Muscle layer of duodenum (tissue), 2 donors: ENCODE results near the gene IGSF6.
"Not testable (repeated sequence)": the region's sequence is repeated elsewhere in the genome, so short reads cannot be mapped to it uniquely, and the experiment has no call there.

ENCODE experiments used
- H3K27ac ChIP-seq: one replicate; pipeline ENCODE4 v1.7.0; 2013; ENCODE audit warnings: mild to moderate bottlenecking, low read length
- H3K27me3 ChIP-seq: one replicate; pipeline ENCODE4 v1.7.0; 2013; ENCODE audit warnings: low read depth, mild to moderate bottlenecking, control low read depth, low read length
- H3K36me3 ChIP-seq, 2 donors: one replicate each; pipeline ENCODE4 v1.7.0; 2013; ENCODE audit warnings: low read length in 2 of 2, control low read depth in 1 of 2, mild to moderate bottlenecking in 1 of 2; ENCODE audit not compliant: insufficient read depth in 2 of 2, control insufficient read depth in 1 of 2
- H3K4me1 ChIP-seq, 2 donors: one replicate each; pipeline ENCODE4 v1.7.0; 2013; ENCODE audit warnings: low read length in 2 of 2, mild to moderate bottlenecking in 2 of 2, control low read depth in 1 of 2, moderate library complexity in 1 of 2; ENCODE audit not compliant: insufficient read depth in 2 of 2, control insufficient read depth in 1 of 2
- H3K4me3 ChIP-seq, 2 donors: one replicate each; pipeline ENCODE4 v1.7.0; 2013; ENCODE audit warnings: low read length in 2 of 2, low read depth in 1 of 2, mild to moderate bottlenecking in 1 of 2
- H3K9me3 ChIP-seq, 2 donors: one replicate each; pipeline ENCODE4 v1.7.0; 2013; ENCODE audit warnings: low read length in 2 of 2, control low read depth in 1 of 2, mild to moderate bottlenecking in 1 of 2; ENCODE audit not compliant: control insufficient read depth in 1 of 2
- donor health status: healthy.

Gene IGSF6

DNA sequence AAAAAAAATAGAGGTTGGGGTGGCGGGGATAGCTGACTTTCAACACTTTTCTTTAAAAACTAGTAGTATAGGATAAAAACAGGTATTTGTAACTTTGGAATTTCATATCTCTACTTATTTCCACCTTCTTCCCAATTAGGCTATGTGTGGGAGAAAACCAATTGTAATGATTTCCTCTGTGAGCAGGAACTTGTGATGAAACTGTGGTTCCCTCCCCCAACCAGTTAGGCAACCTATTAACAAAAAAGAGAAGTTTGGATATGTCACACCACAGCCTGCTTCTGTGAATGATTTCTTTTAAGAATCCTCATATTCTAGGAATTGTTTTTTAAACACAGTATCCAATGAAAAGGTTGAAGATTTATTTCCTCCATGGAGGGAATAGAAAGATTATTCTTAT lies 1.9 kb downstream of the IGSF6 start:
- H3K4me1 ChIP-seq, result peaks cover 10 to 19% of the 10 kb centered on the region in 2 donors
- H3K27ac ChIP-seq, result no peak overlapping the region
- no peaks in the 10 kb centered on the region for H3K27me3 ChIP-seq
- H3K36me3 ChIP-seq, result peaks cover 0 to 3% of the 10 kb centered on the region in 2 donors
- no peak overlapping the region for H3K4me3 ChIP-seq
- no peaks in the 10 kb centered on the region for H3K9me3 ChIP-seq

DNA sequence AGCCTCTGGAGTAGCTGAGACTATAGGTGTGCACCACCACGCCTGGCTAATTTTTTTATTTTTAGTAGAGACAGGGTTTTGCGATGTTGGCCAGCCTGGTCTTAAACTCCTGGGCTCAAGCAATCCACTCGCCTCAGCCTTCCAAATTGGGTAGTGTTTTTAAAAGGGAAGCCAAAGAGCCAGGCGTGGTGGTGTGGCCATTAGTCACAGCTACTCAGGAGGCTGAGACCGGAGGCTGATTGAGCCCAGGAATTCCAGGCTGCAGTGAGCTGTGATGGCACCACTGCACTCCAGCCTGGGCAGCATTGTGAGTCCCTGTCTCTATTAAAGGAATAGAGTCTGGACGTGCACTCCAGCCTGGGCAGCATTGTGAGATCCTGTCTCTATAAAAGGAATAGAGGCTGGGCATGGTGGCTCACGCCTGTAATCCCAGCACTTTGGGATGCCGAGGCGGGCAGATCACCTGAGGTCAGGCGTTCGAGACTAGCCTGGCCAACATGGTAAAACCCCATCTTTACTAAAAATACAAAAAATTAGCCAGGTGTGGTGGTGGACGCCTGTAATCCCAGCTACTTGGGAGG lies 2.5 kb downstream of the IGSF6 start:
- H3K4me1 ChIP-seq, result peaks cover 10 to 19% of the 10 kb centered on the region in 2 donors
- H3K9me3 ChIP-seq, H3K4me3 ChIP-seq: not testable (repeated sequence)

DNA sequence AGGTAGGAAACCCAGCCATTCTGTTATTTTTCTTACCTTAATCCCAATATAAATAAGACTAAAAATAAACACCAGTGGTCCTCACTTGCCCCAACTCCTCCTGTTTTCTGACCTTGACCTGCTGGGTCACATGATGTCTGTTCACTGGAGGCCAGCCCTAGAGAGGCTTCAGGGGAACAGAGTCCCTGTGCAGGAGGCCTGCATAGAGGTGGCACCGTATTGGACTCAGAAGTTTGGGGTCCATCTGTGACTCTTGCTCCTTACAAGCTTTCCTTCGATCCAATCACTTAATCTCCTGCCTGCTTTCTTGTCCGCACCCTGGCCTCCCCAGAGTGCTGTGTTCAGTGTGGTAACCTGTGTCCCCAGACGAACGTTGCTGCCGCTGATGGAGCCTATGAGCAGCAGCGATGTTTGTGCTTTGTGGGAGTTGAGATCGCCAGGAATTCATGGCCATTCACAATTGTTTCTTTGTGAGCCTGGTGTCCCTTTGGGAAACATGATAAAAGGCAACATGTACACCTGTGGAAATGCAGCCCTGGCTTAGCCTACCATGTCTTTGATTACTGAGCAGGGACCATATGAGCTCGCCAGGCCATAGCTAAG lies 4.7 kb downstream of the IGSF6 start:
- peaks cover 0 to 3% of the 10 kb centered on the region in 2 donors for H3K36me3 ChIP-seq
- no peak overlapping the region for H3K4me3 ChIP-seq
- no peaks in the 10 kb centered on the region for H3K27me3 ChIP-seq
- no peak overlapping the region for H3K27ac ChIP-seq
- H3K4me1 ChIP-seq, result peaks cover 10 to 16% of the 10 kb centered on the region in 2 donors
- no peaks in the 10 kb centered on the region for H3K9me3 ChIP-seq

More for the DNA sequence above, 2.5 kb downstream of the IGSF6 start:
- H3K27me3 ChIP-seq, H3K27ac ChIP-seq, H3K36me3 ChIP-seq: not testable (repeated sequence)

DNA sequence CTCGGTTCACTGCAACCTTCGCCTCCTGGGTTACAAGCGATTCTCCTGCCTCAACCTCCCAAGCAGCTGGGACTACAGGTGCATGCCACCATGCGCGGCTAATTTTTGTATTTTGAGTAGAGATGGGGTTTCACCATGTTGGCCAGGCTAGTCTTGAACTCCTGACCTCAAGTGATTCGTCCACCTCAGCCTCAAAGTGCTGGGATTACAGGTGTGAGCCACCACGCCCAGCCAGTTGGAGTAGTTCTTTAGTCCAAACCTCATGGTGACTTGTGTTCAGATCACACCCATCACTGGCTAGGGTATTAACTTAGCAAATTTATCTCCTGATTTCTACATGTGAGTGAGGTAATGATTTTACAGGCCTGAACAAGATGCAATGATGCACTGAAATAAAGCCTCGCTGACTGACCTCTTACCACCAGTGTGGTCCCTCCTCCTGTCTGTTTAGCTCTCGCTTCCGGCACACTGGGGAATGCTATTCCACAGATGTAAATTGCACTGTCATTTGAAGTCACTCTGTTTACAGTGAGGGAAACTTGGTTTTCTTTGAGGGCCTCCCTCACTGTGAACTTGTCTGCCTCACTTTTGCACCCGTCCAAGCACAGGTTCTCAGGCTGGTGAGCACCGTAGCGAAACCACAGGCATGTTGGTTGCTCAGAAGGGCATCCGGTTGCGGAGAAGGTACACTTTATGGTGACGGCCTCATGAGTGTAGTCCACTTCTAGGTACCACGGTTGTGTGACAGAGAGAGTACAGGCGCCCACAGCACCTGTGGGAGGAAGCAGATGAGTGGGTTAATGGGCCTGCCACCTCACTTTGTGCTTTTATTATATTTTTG lies 5.5 kb downstream of the IGSF6 start:
- Histone ChIP-seq H3K36me3 (peaks cover 0 to 3% of the 10 kb centered on the region in 2 donors), H3K27me3 (no peaks in the 10 kb centered on the region), H3K4me1 (peaks cover 10 to 16% of the 10 kb centered on the region in 2 donors), H3K4me3 (no peak overlapping the region), H3K27ac (no peak overlapping the region), H3K9me3 (no peaks in the 10 kb centered on the region)

DNA sequence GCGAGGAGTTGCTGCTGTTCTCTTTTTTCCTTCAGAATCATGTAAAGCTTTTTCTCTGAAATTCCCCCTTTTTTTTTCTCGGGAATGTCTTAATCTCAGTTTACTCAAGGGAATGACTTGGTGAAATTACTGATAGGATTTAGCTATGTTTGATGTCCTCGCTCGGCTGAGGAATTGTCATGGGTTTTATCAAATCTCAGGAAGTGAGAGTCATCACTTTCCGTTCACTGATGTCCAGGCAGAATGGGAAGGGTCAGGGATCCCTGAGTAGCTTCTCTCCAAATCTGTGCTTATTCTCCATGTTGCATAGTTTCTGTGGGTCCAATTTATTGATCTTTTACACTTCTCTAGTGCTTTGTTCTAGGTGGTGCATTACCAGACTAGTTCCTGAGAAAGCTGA lies 6.3 kb downstream of the IGSF6 start:
- Histone ChIP-seq H3K27ac (peak overlapping the region; percentile 83), H3K4me1 (peaks cover 10 to 16% of the 10 kb centered on the region in 2 donors), H3K4me3 (peak overlapping the region; percentile 6 to 43), H3K27me3 (no peaks in the 10 kb centered on the region), H3K9me3 (no peaks in the 10 kb centered on the region), H3K36me3 (peaks cover 0 to 3% of the 10 kb centered on the region in 2 donors)

DNA sequence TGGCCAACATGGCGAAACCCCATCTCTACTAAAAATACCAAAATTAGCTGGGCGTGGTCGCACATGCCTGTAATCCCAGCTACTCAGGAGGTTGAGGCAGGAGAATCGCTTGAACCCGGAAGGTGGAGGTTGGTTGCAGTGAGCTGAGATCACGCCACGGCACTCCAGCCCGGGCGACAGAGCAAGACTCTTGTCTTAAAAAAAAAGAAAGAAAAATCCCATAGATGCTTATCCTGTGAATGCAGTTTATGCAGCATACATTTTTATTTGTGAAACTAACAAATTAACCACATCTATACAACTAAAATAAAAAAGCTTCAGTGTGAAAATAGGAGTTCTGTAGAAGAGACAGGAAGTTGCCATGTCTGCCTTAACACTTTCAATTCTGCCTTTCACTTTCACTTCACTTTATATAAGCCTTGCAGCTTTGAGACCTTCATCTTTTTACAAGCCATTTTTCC lies 7.1 kb downstream of the IGSF6 start:
- H3K27ac ChIP-seq, result peak overlapping the region; percentile 83
- H3K4me3 ChIP-seq, result peak overlapping the region; percentile 43 to 46

DNA sequence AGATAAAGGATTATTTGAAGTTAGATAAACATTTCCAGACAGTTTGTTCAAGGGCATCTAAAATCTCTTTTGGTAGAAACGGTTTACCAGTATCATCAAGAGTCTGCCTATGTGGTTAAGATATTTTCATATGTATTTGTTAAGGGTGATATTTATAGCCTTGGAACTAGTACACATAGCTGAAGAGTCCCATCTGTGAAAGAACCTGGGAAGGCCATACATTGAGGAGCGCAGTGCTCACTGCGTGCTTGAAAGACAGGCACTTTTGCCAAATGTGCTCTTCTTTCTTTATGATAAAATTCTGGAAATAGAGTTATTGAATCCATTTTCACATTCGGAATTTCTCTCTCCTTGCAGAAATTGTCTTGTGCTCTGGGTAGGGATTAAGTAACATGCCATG lies 7.7 kb downstream of the IGSF6 start:
- H3K27me3 ChIP-seq, result no peaks in the 10 kb centered on the region
- H3K27ac ChIP-seq, result no peak overlapping the region
- H3K36me3 ChIP-seq, result peaks cover 0 to 3% of the 10 kb centered on the region in 2 donors
- H3K4me1 ChIP-seq, result peaks cover 10 to 16% of the 10 kb centered on the region in 2 donors
- no peaks in the 10 kb centered on the region for H3K9me3 ChIP-seq
- peak overlapping the region; percentile 43 to 46 for H3K4me3 ChIP-seq

More for the DNA sequence above, 7.1 kb downstream of the IGSF6 start:
- H3K27me3 ChIP-seq, result no peaks in the 10 kb centered on the region
- H3K4me1 ChIP-seq, result peaks cover 10 to 16% of the 10 kb centered on the region in 2 donors
- H3K9me3 ChIP-seq, result no peaks in the 10 kb centered on the region
- peaks cover 0 to 3% of the 10 kb centered on the region in 2 donors for H3K36me3 ChIP-seq

DNA sequence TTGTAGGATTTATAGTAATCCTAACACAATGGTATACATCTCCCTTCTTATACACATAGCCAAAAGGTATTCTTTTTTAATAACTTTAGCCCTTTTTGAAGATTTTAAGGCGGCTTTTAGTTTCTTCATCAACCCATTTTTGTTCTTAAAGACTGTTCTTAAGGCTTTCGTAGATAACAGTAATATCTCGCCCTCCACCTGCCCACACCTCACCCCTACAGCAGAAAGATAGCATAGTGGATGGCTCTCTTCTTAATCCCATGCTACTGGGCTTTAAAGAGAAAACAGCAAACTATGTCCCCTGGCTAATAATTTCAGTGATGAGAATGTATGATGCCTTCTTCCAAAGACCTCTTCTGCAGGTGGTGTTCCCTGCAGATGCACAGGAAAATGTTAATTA lies 8.6 kb downstream of the IGSF6 start:
- Histone ChIP-seq H3K36me3 (peaks cover 0 to 3% of the 10 kb centered on the region in 2 donors), H3K4me3 (no peak overlapping the region), H3K27ac (no peak overlapping the region), H3K27me3 (no peaks in the 10 kb centered on the region), H3K4me1 (peaks cover 10 to 16% of the 10 kb centered on the region in 2 donors), H3K9me3 (no peaks in the 10 kb centered on the region)

DNA sequence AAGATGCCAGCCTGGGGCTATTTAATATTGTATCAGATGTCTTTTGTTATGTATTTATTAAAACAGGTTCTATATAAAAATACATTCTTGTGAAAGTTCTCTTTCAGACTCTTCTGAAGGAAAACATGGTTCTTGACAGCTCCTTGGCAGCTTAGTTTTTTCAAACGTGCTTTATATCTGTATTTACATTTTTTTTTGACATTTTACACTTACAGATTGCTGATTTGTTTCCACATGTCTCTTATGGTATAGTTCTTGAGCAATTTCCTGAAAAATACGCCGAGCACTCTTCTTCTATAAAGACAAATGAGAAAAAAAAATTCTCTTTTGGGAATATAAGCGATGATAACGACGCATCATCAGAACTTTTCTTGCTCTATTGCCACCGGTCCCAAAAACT lies 9.5 kb downstream of the IGSF6 start:
- Histone ChIP-seq H3K9me3 (no peaks in the 10 kb centered on the region), H3K27ac (no peak overlapping the region)

DNA sequence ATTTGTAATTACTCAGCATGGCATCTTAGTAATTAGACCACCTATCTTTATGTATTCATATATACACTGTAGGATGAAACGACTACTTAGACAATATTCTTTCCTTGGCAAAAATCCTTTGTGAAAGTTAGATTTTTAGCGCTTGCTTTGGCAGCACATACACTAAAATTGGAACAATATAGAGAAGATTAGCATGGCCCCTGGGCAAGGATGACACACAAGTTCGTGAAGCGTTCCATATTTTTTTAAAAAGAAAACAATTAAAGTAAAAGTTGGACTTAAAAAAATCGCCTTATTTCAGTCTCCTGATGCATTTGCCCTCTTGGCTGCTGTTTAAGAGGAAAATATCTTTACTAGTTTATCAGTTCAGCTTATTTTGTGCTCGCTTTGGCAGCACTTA lies 10.5 kb downstream of the IGSF6 start:
- Histone ChIP-seq H3K36me3 (no peaks in the 10 kb centered on the region), H3K4me1 (peaks cover 6 to 10% of the 10 kb centered on the region in 2 donors)

More for the DNA sequence above, 9.5 kb downstream of the IGSF6 start:
- H3K36me3 ChIP-seq, result peaks cover 0 to 3% of the 10 kb centered on the region in 2 donors
- peaks cover 10 to 16% of the 10 kb centered on the region in 2 donors for H3K4me1 ChIP-seq
- H3K4me3 ChIP-seq, result no peak overlapping the region
- H3K27me3 ChIP-seq, result no peaks in the 10 kb centered on the region

DNA sequence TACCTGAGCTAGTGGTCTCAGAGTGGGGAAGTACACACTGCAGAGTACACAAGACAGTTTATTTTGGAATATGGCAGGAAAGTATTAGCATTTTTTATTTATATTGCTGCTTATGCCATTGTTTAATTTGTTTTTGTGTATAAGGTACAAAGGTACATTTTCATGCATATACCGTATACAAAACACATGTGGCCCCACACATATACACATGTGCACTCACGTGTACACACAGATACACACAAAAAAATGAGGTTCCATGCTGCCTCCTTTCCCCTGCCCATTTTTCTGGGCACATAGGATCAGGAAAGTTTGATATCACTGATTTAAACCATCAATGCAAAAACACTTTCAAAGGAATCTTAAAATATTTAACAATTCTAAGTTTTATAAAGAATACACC lies 12.9 kb downstream of the IGSF6 start:
- Histone ChIP-seq H3K27me3 (no peaks in the 10 kb centered on the region), H3K4me1 (peaks cover 0 to 5% of the 10 kb centered on the region in 2 donors), H3K27ac (no peak overlapping the region), H3K9me3 (no peaks in the 10 kb centered on the region), H3K36me3 (peaks cover 0 to 3% of the 10 kb centered on the region in 2 donors), H3K4me3 (no peak overlapping the region)

More for the DNA sequence above, 10.5 kb downstream of the IGSF6 start:
- no peaks in the 10 kb centered on the region for H3K9me3 ChIP-seq
- H3K27ac ChIP-seq, result no peak overlapping the region
- no peaks in the 10 kb centered on the region for H3K27me3 ChIP-seq
- H3K4me3 ChIP-seq, result no peak overlapping the region
